ENCODE measurements around the gene FMN1.

Gene FMN1

GRCh38 chr15:32887090-32887489 lies 307.4 kb downstream of the FMN1 start:
- Histone ChIP-seq H3K9me3 (ENCODE audit: control insufficient read depth in 1 of 2, low read length in 2 of 2) (no peaks in the 10 kb centered on the region), H3K27me3 (ENCODE audit: low read depth, low read length) (no peaks in the 10 kb centered on the region), H3K27ac (ENCODE audit: low read length) (peak overlapping the region; percentile 60), H3K4me3 (ENCODE audit: low read depth in 1 of 2, low read length in 2 of 2) (no peak overlapping the region), H3K4me1 (ENCODE audit: control insufficient read depth in 1 of 2, insufficient read depth in 2 of 2, low read length in 2 of 2) (peaks cover 0 to 8% of the 10 kb centered on the region in 2 donors), H3K36me3 (ENCODE audit: control insufficient read depth in 1 of 2, insufficient read depth in 2 of 2, low read length in 2 of 2) (no peaks in the 10 kb centered on the region)

GRCh38 chr15:32886459-32886858 lies 308.1 kb downstream of the FMN1 start:
- Histone ChIP-seq H3K27me3 (ENCODE audit: low read depth, low read length) (no peaks in the 10 kb centered on the region), H3K36me3 (ENCODE audit: control insufficient read depth in 1 of 2, insufficient read depth in 2 of 2, low read length in 2 of 2) (no peaks in the 10 kb centered on the region), H3K9me3 (ENCODE audit: control insufficient read depth in 1 of 2, low read length in 2 of 2) (no peaks in the 10 kb centered on the region), H3K4me3 (ENCODE audit: low read depth in 1 of 2, low read length in 2 of 2) (no peak overlapping the region), H3K27ac (ENCODE audit: low read length) (peak overlapping the region; percentile 60), H3K4me1 (ENCODE audit: control insufficient read depth in 1 of 2, insufficient read depth in 2 of 2, low read length in 2 of 2) (peaks cover 0 to 8% of the 10 kb centered on the region in 2 donors)

- no peak overlapping the region for H3K4me3 ChIP-seq (ENCODE audit: low read depth in 1 of 2, low read length in 2 of 2)
- H3K4me1 ChIP-seq (ENCODE audit: control insufficient read depth in 1 of 2, insufficient read depth in 2 of 2, low read length in 2 of 2): peaks cover 0 to 8% of the 10 kb centered on the region in 2 donors
- no peak overlapping the region for H3K27ac ChIP-seq (ENCODE audit: low read length)
- H3K36me3 ChIP-seq (ENCODE audit: control insufficient read depth in 1 of 2, insufficient read depth in 2 of 2, low read length in 2 of 2): no peaks in the 10 kb centered on the region
- H3K9me3 ChIP-seq (ENCODE audit: control insufficient read depth in 1 of 2, low read length in 2 of 2): no peaks in the 10 kb centered on the region
- no peaks in the 10 kb centered on the region for H3K27me3 ChIP-seq (ENCODE audit: low read depth, low read length)
Observed at GRCh38 chr15:32885713-32886112, 308.8 kb downstream of the FMN1 start.

GRCh38 chr15:32884146-32884545 lies 310.4 kb downstream of the FMN1 start:
- Histone ChIP-seq H3K4me3 (ENCODE audit: low read depth in 1 of 2, low read length in 2 of 2) (no peak overlapping the region), H3K9me3 (ENCODE audit: control insufficient read depth in 1 of 2, low read length in 2 of 2) (no peaks in the 10 kb centered on the region), H3K4me1 (ENCODE audit: control insufficient read depth in 1 of 2, insufficient read depth in 2 of 2, low read length in 2 of 2) (peaks cover 0 to 4% of the 10 kb centered on the region in 2 donors), H3K27me3 (ENCODE audit: low read depth, low read length) (no peaks in the 10 kb centered on the region), H3K36me3 (ENCODE audit: control insufficient read depth in 1 of 2, insufficient read depth in 2 of 2, low read length in 2 of 2) (no peaks in the 10 kb centered on the region), H3K27ac (ENCODE audit: low read length) (no peak overlapping the region)

GRCh38 chr15:32882955-32883354 lies 311.6 kb downstream of the FMN1 start:
- no peaks in the 10 kb centered on the region for H3K36me3 ChIP-seq (ENCODE audit: control insufficient read depth in 1 of 2, insufficient read depth in 2 of 2, low read length in 2 of 2)
- H3K9me3 ChIP-seq (ENCODE audit: control insufficient read depth in 1 of 2, low read length in 2 of 2): no peaks in the 10 kb centered on the region
- H3K27ac ChIP-seq (ENCODE audit: low read length): no peak overlapping the region
- H3K4me3 ChIP-seq (ENCODE audit: low read depth in 1 of 2, low read length in 2 of 2): no peak overlapping the region
- no peaks in the 10 kb centered on the region for H3K4me1 ChIP-seq (ENCODE audit: control insufficient read depth in 1 of 2, insufficient read depth in 2 of 2, low read length in 2 of 2)
- H3K27me3 ChIP-seq (ENCODE audit: low read depth, low read length): no peaks in the 10 kb centered on the region

GRCh38 chr15:32881528-32881927 lies 313.0 kb downstream of the FMN1 start:
- Histone ChIP-seq H3K36me3 (ENCODE audit: control insufficient read depth in 1 of 2, insufficient read depth in 2 of 2, low read length in 2 of 2) (no peaks in the 10 kb centered on the region), H3K27me3 (ENCODE audit: low read depth, low read length) (no peaks in the 10 kb centered on the region), H3K4me3 (ENCODE audit: low read depth in 1 of 2, low read length in 2 of 2) (no peak overlapping the region), H3K9me3 (ENCODE audit: control insufficient read depth in 1 of 2, low read length in 2 of 2) (no peaks in the 10 kb centered on the region), H3K4me1 (ENCODE audit: control insufficient read depth in 1 of 2, insufficient read depth in 2 of 2, low read length in 2 of 2) (no peaks in the 10 kb centered on the region), H3K27ac (ENCODE audit: low read length) (no peak overlapping the region)

- no peak overlapping the region for H3K4me3 ChIP-seq (ENCODE audit: low read depth in 1 of 2, low read length in 2 of 2)
- H3K36me3 ChIP-seq (ENCODE audit: control insufficient read depth in 1 of 2, insufficient read depth in 2 of 2, low read length in 2 of 2): no peaks in the 10 kb centered on the region
- H3K9me3 ChIP-seq (ENCODE audit: control insufficient read depth in 1 of 2, low read length in 2 of 2): no peaks in the 10 kb centered on the region
- H3K27ac ChIP-seq (ENCODE audit: low read length): peak overlapping the region; percentile 68
- no peaks in the 10 kb centered on the region for H3K4me1 ChIP-seq (ENCODE audit: control insufficient read depth in 1 of 2, insufficient read depth in 2 of 2, low read length in 2 of 2)
- H3K27me3 ChIP-seq (ENCODE audit: low read depth, low read length): no peaks in the 10 kb centered on the region
Observed at GRCh38 chr15:32880642-32881041, 313.9 kb downstream of the FMN1 start.

- H3K27ac ChIP-seq (ENCODE audit: low read length): peak overlapping the region; percentile 68
Observed at GRCh38 chr15:32879980-32880379, 314.5 kb downstream of the FMN1 start.

GRCh38 chr15:32878869-32879805 lies 315.4 kb downstream of the FMN1 start:
- Histone ChIP-seq H3K27me3 (ENCODE audit: low read depth, low read length) (no peaks in the 10 kb centered on the region), H3K4me3 (ENCODE audit: low read depth in 1 of 2, low read length in 2 of 2) (no peak overlapping the region), H3K4me1 (ENCODE audit: control insufficient read depth in 1 of 2, insufficient read depth in 2 of 2, low read length in 2 of 2) (no peaks in the 10 kb centered on the region), H3K27ac (ENCODE audit: low read length) (peak overlapping the region; percentile 68), H3K36me3 (ENCODE audit: control insufficient read depth in 1 of 2, insufficient read depth in 2 of 2, low read length in 2 of 2) (no peaks in the 10 kb centered on the region), H3K9me3 (ENCODE audit: control insufficient read depth in 1 of 2, low read length in 2 of 2) (no peaks in the 10 kb centered on the region)

More at GRCh38 chr15:32879980-32880379, 314.5 kb downstream of the FMN1 start:
- no peaks in the 10 kb centered on the region for H3K4me1 ChIP-seq (ENCODE audit: control insufficient read depth in 1 of 2, insufficient read depth in 2 of 2, low read length in 2 of 2)
- no peak overlapping the region for H3K4me3 ChIP-seq (ENCODE audit: low read depth in 1 of 2, low read length in 2 of 2)
- H3K27me3 ChIP-seq (ENCODE audit: low read depth, low read length): no peaks in the 10 kb centered on the region
- no peaks in the 10 kb centered on the region for H3K9me3 ChIP-seq (ENCODE audit: control insufficient read depth in 1 of 2, low read length in 2 of 2)
- no peaks in the 10 kb centered on the region for H3K36me3 ChIP-seq (ENCODE audit: control insufficient read depth in 1 of 2, insufficient read depth in 2 of 2, low read length in 2 of 2)

GRCh38 chr15:32878342-32878741 lies 316.2 kb downstream of the FMN1 start:
- no peaks in the 10 kb centered on the region for H3K9me3 ChIP-seq (ENCODE audit: control insufficient read depth in 1 of 2, low read length in 2 of 2)
- H3K27me3 ChIP-seq (ENCODE audit: low read depth, low read length): no peaks in the 10 kb centered on the region
- H3K4me3 ChIP-seq (ENCODE audit: low read depth in 1 of 2, low read length in 2 of 2): no peak overlapping the region
- H3K36me3 ChIP-seq (ENCODE audit: control insufficient read depth in 1 of 2, insufficient read depth in 2 of 2, low read length in 2 of 2): no peaks in the 10 kb centered on the region
- peak overlapping the region; percentile 67 for H3K27ac ChIP-seq (ENCODE audit: low read length)
- no peaks in the 10 kb centered on the region for H3K4me1 ChIP-seq (ENCODE audit: control insufficient read depth in 1 of 2, insufficient read depth in 2 of 2, low read length in 2 of 2)

- H3K9me3 ChIP-seq (ENCODE audit: control insufficient read depth in 1 of 2, low read length in 2 of 2): no peaks in the 10 kb centered on the region
Observed at GRCh38 chr15:32877252-32878019, 317.1 kb downstream of the FMN1 start.

More at GRCh38 chr15:32877252-32878019, 317.1 kb downstream of the FMN1 start:
- Histone ChIP-seq H3K27me3 (ENCODE audit: low read depth, low read length) (no peaks in the 10 kb centered on the region), H3K36me3 (ENCODE audit: control insufficient read depth in 1 of 2, insufficient read depth in 2 of 2, low read length in 2 of 2) (no peaks in the 10 kb centered on the region), H3K27ac (ENCODE audit: low read length) (no peak overlapping the region), H3K4me3 (ENCODE audit: low read depth in 1 of 2, low read length in 2 of 2) (no peak overlapping the region), H3K4me1 (ENCODE audit: control insufficient read depth in 1 of 2, insufficient read depth in 2 of 2, low read length in 2 of 2) (no peaks in the 10 kb centered on the region)

Measured in muscle layer of duodenum (tissue), 2 donors.